Caco-2 (cell line): ENCODE results near the gene IGSF6. TPM values are rescaled to one million over a fixed set of nuclear protein-coding genes. Genes with fewer than 3 reads are reported as not detected.
A peak's percentile ranks its signal among the peaks of the same experiment; 100 is the strongest.

Experiments used
- BruUV-seq: library from RNA; stranded (reverse); fragments of 400-500 nt; replicated peaks from 2 replicates; lab custom pipeline; 2021; lab: Mats Ljungman, UMichigan
- CTCF ChIA-PET: fragments of 300-600 bp; sonication (Branson Sonifier 250); formaldehyde crosslinking; loops from one replicate; lab custom pipeline; 2022; ENCODE audit warnings: antibody characterized with exemption; lab: Charles Lee
- POLR2A ChIA-PET: fragments of 300-600 bp; sonication (Branson Sonifier 250); formaldehyde crosslinking; loops from one replicate; lab custom pipeline; 2022; ENCODE audit warnings: antibody characterized with exemption; lab: Charles Lee
- DNase-seq, 2 experiments: peaks; one replicate each; pipeline versions ENCODE4 v3.0.0 to v3.0.0-alpha.2; 2020 to 2022
- H3K27me3 ChIP-seq: replicated peaks from 2 replicates; pipeline ENCODE4 v1.6.0; 2011; ENCODE audit warnings: low read length; ENCODE audit not compliant: control insufficient read depth, insufficient read depth
- H3K36me3 ChIP-seq: 2 replicates; pipeline ENCODE4 v1.5.1; 2011; ENCODE audit warnings: low read length; ENCODE audit not compliant: control insufficient read depth, insufficient read depth
- H3K4me1 ChIP-seq: fragments of 250-450 bp; sonication (Bioruptor Pico); 2 replicates; pipeline ENCODE4 v1.5.1; 2020; ENCODE audit warnings: mild to moderate bottlenecking
- H3K4me3 ChIP-seq: 2 replicates; pipeline ENCODE4 v1.5.1; 2011; ENCODE audit warnings: low read depth, mild to moderate bottlenecking, control low read depth, low read length
- H3K9me3 ChIP-seq: fragments of 250-450 bp; sonication (Bioruptor Pico); 2 replicates; pipeline ENCODE4 v1.5.1; 2020; ENCODE audit warnings: mild to moderate bottlenecking, moderate library complexity
- H3K27ac Mint-ChIP-seq: one replicate; pipeline ENCODE4 v1.8.0; 2022; ENCODE audit warnings: mixed read lengths; ENCODE audit not compliant: unreplicated experiment
- H3K27me3 Mint-ChIP-seq: one replicate; pipeline ENCODE4 v1.8.0; 2022; ENCODE audit warnings: mixed read lengths; ENCODE audit not compliant: insufficient read depth, unreplicated experiment
- H3K36me3 Mint-ChIP-seq: one replicate; pipeline ENCODE4 v1.8.0; 2022; ENCODE audit warnings: mild to moderate bottlenecking, mixed read lengths; ENCODE audit not compliant: insufficient read depth, unreplicated experiment
- H3K4me1 Mint-ChIP-seq: one replicate; pipeline ENCODE4 v1.8.0; 2022; ENCODE audit warnings: low read depth, mixed read lengths; ENCODE audit not compliant: unreplicated experiment
- H3K4me3 Mint-ChIP-seq: one replicate; pipeline ENCODE4 v1.8.0; 2022; ENCODE audit warnings: mild to moderate bottlenecking, moderate library complexity, mixed read lengths; ENCODE audit not compliant: unreplicated experiment
- H3K9me3 Mint-ChIP-seq: one replicate; pipeline ENCODE4 v1.8.0; 2022; ENCODE audit warnings: mixed read lengths; ENCODE audit not compliant: unreplicated experiment
- CTCF ChIP-seq, 2 experiments: fragments of 200-600 bp in 1 of 2; IDR thresholded peaks; 1 replicate in 1 of 2; 2 replicates in 1 of 2; pipeline versions ENCODE4 v1.5.1 to v1.8.0; 2011 to 2022; ENCODE audit warnings: antibody characterized with exemption in 1 of 2, control low read depth in 1 of 2, inconsistent platforms in 1 of 2, low read depth in 1 of 2, low read length in 1 of 2, mild to moderate bottlenecking in 1 of 2, moderate library complexity in 1 of 2; ENCODE audit not compliant: insufficient read depth in 1 of 2, severe bottlenecking in 1 of 2, unreplicated experiment in 1 of 2
- intact Hi-C: fragments of 100-400 bp; cut with micrococcal nuclease; formaldehyde crosslinking; loops from one replicate; pipeline ENCODE4 v1.10.0; 2022; ENCODE audit not compliant: unreplicated experiment
- total RNA-seq: library from RNA; stranded (reverse); gene quantifications from 2 replicates; pipeline ENCODE4 v1.2.3, GENCODE V29; 2022

Gene IGSF6
- total RNA-seq, 1 experiment from 2014 or later: not detected

GRCh38 chr16:21603928-21604327 lies 48.5 kb downstream of the IGSF6 start:
- BruUV-seq: no TSS peak

DNA sequence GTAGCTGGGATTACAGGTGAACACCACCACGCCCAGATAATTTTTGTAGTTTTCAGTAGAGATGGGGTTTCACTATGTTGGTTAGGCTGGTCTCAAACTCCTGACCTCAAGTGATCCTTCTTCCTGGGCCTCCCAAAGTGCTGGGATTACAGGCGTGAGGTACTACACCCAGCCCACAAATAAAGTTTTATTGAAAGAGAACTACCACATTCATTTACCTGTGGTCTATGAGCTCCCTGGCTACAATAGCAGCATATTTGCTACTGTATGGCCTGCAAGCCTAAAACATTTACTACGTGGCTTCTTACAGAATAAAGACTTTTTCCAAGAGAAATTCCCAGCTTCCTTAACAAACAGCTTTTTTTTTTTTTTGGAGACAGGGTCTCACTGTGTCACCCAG lies 49.6 kb downstream of the IGSF6 start:
- Mint-ChIP-seq H3K36me3 (no peaks in the 10 kb centered on the region), H3K4me3 (no peak overlapping the region), H3K4me1 (no peaks in the 10 kb centered on the region), H3K27ac (no peak overlapping the region), H3K27me3 (no peaks in the 10 kb centered on the region), H3K9me3 (no peaks in the 10 kb centered on the region)
- Histone ChIP-seq H3K4me3 (no peak overlapping the region), H3K36me3 (no peaks in the 10 kb centered on the region), H3K9me3 (no peaks in the 10 kb centered on the region), H3K27me3 (no peaks in the 10 kb centered on the region), H3K4me1 (no peaks in the 10 kb centered on the region)
- intact Hi-C loops: no loop called here
- no peak for DNase-seq
- ChIA-PET POLR2A (no interaction called here), CTCF (no interaction called here)
- TF ChIP-seq CTCF (IDR thresholded peaks at IDR 0.05; ENCODE audit: insufficient read depth in 1 of 2, low read depth in 1 of 2, low read length in 1 of 2, severe bottlenecking in 1 of 2, unreplicated experiment in 1 of 2): no peak
- no TSS peak for BruUV-seq

More at GRCh38 chr16:21603928-21604327, 48.5 kb downstream of the IGSF6 start:
- Mint-ChIP-seq H3K27me3 (no peaks in the 10 kb centered on the region), H3K4me1 (no peaks in the 10 kb centered on the region), H3K4me3 (no peak overlapping the region), H3K9me3 (no peaks in the 10 kb centered on the region), H3K36me3 (no peaks in the 10 kb centered on the region), H3K27ac (no peak overlapping the region)
- CTCF ChIA-PET: no interaction called here
- POLR2A ChIA-PET: no interaction called here
- no peak overlapping the region for H3K4me3 ChIP-seq
- H3K4me1 ChIP-seq: no peaks in the 10 kb centered on the region
- no peak for TF ChIP-seq CTCF (IDR thresholded peaks at IDR 0.05; ENCODE audit: insufficient read depth in 1 of 2, low read depth in 1 of 2, low read length in 1 of 2, severe bottlenecking in 1 of 2, unreplicated experiment in 1 of 2)
- DNase-seq: peak in 1 of 2 experiments; percentile 9
- H3K9me3 ChIP-seq: no peaks in the 10 kb centered on the region
- intact Hi-C loops: no loop called here
- no peaks in the 10 kb centered on the region for H3K27me3 ChIP-seq
- H3K36me3 ChIP-seq: no peaks in the 10 kb centered on the region

DNA sequence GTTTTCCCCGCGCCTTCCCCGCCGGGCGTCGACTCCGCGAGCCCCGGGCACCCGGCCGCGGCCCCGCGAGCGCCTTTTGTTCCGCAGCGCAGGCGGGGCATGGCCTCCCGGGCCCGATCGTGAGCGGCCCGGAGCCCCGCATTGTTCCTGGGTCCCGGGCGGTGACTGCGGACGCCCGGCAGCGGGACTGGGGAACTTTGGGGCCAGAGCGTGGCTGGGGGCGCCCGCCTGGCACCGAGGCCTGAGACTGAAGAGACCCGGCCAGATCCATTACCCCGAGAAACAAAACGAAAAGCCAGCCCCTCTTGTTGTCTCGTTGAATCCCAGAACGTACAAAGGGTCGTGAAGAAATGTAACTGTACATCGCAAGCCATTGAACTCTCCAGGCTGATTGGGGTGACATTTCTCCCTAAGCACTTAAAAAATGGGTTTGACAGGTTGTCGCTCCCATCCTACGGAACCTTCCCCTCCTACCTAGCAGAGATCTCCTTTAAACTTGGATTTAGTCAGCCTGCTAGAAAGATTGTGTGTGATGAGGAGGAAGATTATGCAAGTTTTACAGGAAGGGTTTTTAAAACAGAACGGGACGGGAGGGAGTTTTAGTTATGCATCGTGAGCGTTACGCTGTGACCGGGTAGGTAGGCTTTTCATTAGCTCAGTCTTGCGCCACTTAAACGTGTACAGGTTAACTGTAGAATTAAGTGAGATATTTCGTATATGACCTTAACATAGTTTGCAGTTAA lies 52.2 kb downstream of the IGSF6 start:
- H3K27me3 Mint-ChIP-seq: no peaks in the 10 kb centered on the region
- peak in 1 of 2 experiments; percentile 11 for DNase-seq
- intact Hi-C loops: no loop called here
- ChIA-PET POLR2A (interaction anchor here (0.5 to 0.7 kb wide), 2 partner anchors 19 to 700 kb away, joined by 3 read pairs; partner anchors contain the start of genes DCUN1D3 and LYRM1), CTCF (interaction anchor here (1.1 kb wide), 1 partner anchor 41 kb away, joined by 4 read pairs; no protein-coding TSS in a partner anchor)
- H3K27ac Mint-ChIP-seq: peak overlapping the region; percentile 53
- H3K4me3 Mint-ChIP-seq: peak overlapping the region; percentile 81
- BruUV-seq: no TSS peak
- H3K36me3 Mint-ChIP-seq: no peaks in the 10 kb centered on the region
- no peaks in the 10 kb centered on the region for H3K36me3 ChIP-seq
- no peaks in the 10 kb centered on the region for H3K27me3 ChIP-seq
- H3K4me1 ChIP-seq: no peaks in the 10 kb centered on the region
- H3K4me3 ChIP-seq: peak overlapping the region; percentile 91
- H3K9me3 ChIP-seq: no peaks in the 10 kb centered on the region
- H3K4me1 Mint-ChIP-seq: no peaks in the 10 kb centered on the region
- H3K9me3 Mint-ChIP-seq: no peaks in the 10 kb centered on the region
- TF ChIP-seq CTCF (IDR thresholded peaks at IDR 0.05; ENCODE audit: insufficient read depth in 1 of 2, low read depth in 1 of 2, low read length in 1 of 2, severe bottlenecking in 1 of 2, unreplicated experiment in 1 of 2): no peak
